CD4-positive, CD25-positive, alpha-beta regulatory T cell (primary cell): ENCODE results near the gene ASXL3. TPM values are rescaled to one million over a fixed set of nuclear protein-coding genes. Genes with fewer than 3 reads are reported as not detected.

Experiments
- ATAC-seq, 2 donors: fragments of 150-1000 bp; cut with Tn5 transposase; one replicate each; pipeline ENCODE4 v1.10.0; 2021; ENCODE audit warnings: low read depth in 2 of 2, moderate number of reproducible peaks in 2 of 2, moderate library complexity in 1 of 2
- DNase-seq, 3 donors: peaks; one replicate each; pipeline versions ENCODE4 v3.0.0 to v3.0.0-alpha.2; 2012 to 2022; ENCODE audit warnings: mixed read lengths in 1 of 3
- H3K27ac ChIP-seq: one replicate; pipeline ENCODE4 v1.7.0; 2013; ENCODE audit warnings: mild to moderate bottlenecking, low read length; ENCODE audit not compliant: insufficient read depth, poor library complexity, severe bottlenecking
- H3K27me3 ChIP-seq: one replicate; pipeline ENCODE4 v1.7.0; 2013; ENCODE audit warnings: low read length; ENCODE audit not compliant: control insufficient read depth, insufficient read depth
- H3K36me3 ChIP-seq: one replicate; pipeline ENCODE4 v1.7.0; 2013; ENCODE audit warnings: mild to moderate bottlenecking, low read length, moderate library complexity; ENCODE audit not compliant: control insufficient read depth, insufficient read depth
- H3K4me1 ChIP-seq: 2 replicates; pipeline ENCODE4 v1.7.0; 2013; ENCODE audit warnings: mild to moderate bottlenecking, low read length; ENCODE audit not compliant: insufficient read depth, control insufficient read depth, poor library complexity, severe bottlenecking
- H3K4me3 ChIP-seq: one replicate; pipeline ENCODE4 v1.7.0; 2013; ENCODE audit warnings: low read depth, mild to moderate bottlenecking, low read length, moderate library complexity
- H3K9me3 ChIP-seq, 2 experiments: 1 replicate in 1 of 2; 2 replicates in 1 of 2; pipeline ENCODE4 v1.7.0; 2013; ENCODE audit warnings: low read length in 2 of 2, mild to moderate bottlenecking in 1 of 2, moderate library complexity in 1 of 2; ENCODE audit not compliant: control insufficient read depth in 2 of 2
- H3K27ac Mint-ChIP-seq, 3 donors: one replicate each; pipeline ENCODE4 v1.8.0; 2020 to 2022; ENCODE audit warnings: mild to moderate bottlenecking in 3 of 3, mixed read lengths in 3 of 3, moderate library complexity in 2 of 3
- H3K27me3 Mint-ChIP-seq: one replicate; pipeline ENCODE4 v1.8.0; 2022; ENCODE audit warnings: mild to moderate bottlenecking, mixed read lengths
- H3K36me3 Mint-ChIP-seq: one replicate; pipeline ENCODE4 v1.8.0; 2020; ENCODE audit warnings: mixed read lengths
- H3K4me1 Mint-ChIP-seq, 4 donors: one replicate each; pipeline ENCODE4 v1.8.0; 2020 to 2022; ENCODE audit warnings: mixed read lengths in 4 of 4, mild to moderate bottlenecking in 1 of 4
- H3K4me3 Mint-ChIP-seq, 4 donors: one replicate each; pipeline ENCODE4 v1.8.0; 2020 to 2022; ENCODE audit warnings: mild to moderate bottlenecking in 4 of 4, mixed read lengths in 4 of 4, moderate library complexity in 3 of 4
- H3K9me3 Mint-ChIP-seq, 7 donors: one replicate each; pipeline ENCODE4 v1.8.0; 2020 to 2022; ENCODE audit warnings: mixed read lengths in 7 of 7, mild to moderate bottlenecking in 3 of 7, moderate library complexity in 2 of 7
- polyA plus RNA-seq, 4 donors: library from polyadenylated mRNA; unstranded; fragments of 300-500 nt; fragmentation: Illumina TruSeq; gene quantifications; one replicate each; pipeline ENCODE4 v1.2.3, GENCODE V29; 2021
- total RNA-seq: library from RNA; stranded (reverse); gene quantifications from one replicate; pipeline ENCODE4 v1.2.3, GENCODE V29; 2022

Gene ASXL3
- total and polyA plus RNA-seq, 5 donors from 2014 or later: not detected

DNA sequence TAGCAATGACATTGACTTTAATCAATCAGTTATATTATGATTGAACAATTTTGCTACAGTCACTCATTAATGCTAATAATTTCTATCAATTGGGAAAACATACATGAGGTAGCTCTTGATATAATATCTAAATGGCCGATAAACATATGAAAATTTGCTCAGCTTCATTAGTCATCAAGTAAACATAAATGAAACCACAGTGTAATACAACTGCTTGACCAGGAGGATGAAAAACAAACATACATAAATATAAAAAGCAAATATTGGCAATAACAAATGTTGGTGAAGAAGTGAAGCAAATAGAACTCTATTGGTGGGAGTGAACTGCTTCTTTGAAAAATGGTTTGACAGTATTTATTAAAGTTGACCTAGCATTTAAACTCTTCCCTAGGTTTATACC, 130.9 kb downstream of the ASXL3 start:
- H3K4me1 ChIP-seq: no peaks in the 10 kb centered on the region
- DNase-seq (no peak), ATAC-seq (no peak)
- H3K36me3 ChIP-seq: no peaks in the 10 kb centered on the region
- Mint-ChIP-seq H3K36me3 (no peaks in the 10 kb centered on the region), H3K4me3 (no peak overlapping the region), H3K4me1 (peaks cover 0 to 2% (median 0%) of the 10 kb centered on the region in 4 donors), H3K27me3 (no peaks in the 10 kb centered on the region), H3K9me3 (peaks cover 0 to 20% (median 3%) of the 10 kb centered on the region in 7 donors), H3K27ac (no peak overlapping the region)
- H3K27me3 ChIP-seq: no peaks in the 10 kb centered on the region
- peaks cover 0 to 2% of the 10 kb centered on the region in 2 experiments for H3K9me3 ChIP-seq
- H3K4me3 ChIP-seq: no peak overlapping the region
- no peak overlapping the region for H3K27ac ChIP-seq

GRCh38 chr18:33710269-33710668, 132.2 kb downstream of the ASXL3 start:
- no peaks in the 10 kb centered on the region for H3K27me3 ChIP-seq
- ATAC-seq (no peak), DNase-seq (no peak)
- peaks cover 0 to 2% of the 10 kb centered on the region in 2 experiments for H3K9me3 ChIP-seq
- H3K4me1 ChIP-seq: no peaks in the 10 kb centered on the region
- Mint-ChIP-seq H3K4me3 (no peak overlapping the region), H3K27ac (no peak overlapping the region), H3K27me3 (no peaks in the 10 kb centered on the region), H3K36me3 (no peaks in the 10 kb centered on the region), H3K4me1 (peaks cover 0 to 2% (median 0%) of the 10 kb centered on the region in 4 donors), H3K9me3 (peaks cover 3 to 26% (median 5%) of the 10 kb centered on the region in 7 donors)
- H3K36me3 ChIP-seq: no peaks in the 10 kb centered on the region
- no peak overlapping the region for H3K4me3 ChIP-seq
- H3K27ac ChIP-seq: no peak overlapping the region

GRCh38 chr18:33711514-33711913, 133.5 kb downstream of the ASXL3 start:
- peaks cover 2 to 26% (median 6%) of the 10 kb centered on the region in 7 donors for H3K9me3 Mint-ChIP-seq
- Histone ChIP-seq H3K4me3 (no peak overlapping the region), H3K27me3 (no peaks in the 10 kb centered on the region), H3K4me1 (no peaks in the 10 kb centered on the region), H3K36me3 (no peaks in the 10 kb centered on the region), H3K9me3 (peaks cover 0 to 2% of the 10 kb centered on the region in 2 experiments), H3K27ac (no peak overlapping the region)
- peaks cover 0 to 2% (median 0%) of the 10 kb centered on the region in 4 donors for H3K4me1 Mint-ChIP-seq
- no peak for ATAC-seq
- no peak overlapping the region for H3K4me3 Mint-ChIP-seq
- DNase-seq: no peak
- no peaks in the 10 kb centered on the region for H3K36me3 Mint-ChIP-seq
- no peaks in the 10 kb centered on the region for H3K27me3 Mint-ChIP-seq
- H3K27ac Mint-ChIP-seq: no peak overlapping the region

DNA sequence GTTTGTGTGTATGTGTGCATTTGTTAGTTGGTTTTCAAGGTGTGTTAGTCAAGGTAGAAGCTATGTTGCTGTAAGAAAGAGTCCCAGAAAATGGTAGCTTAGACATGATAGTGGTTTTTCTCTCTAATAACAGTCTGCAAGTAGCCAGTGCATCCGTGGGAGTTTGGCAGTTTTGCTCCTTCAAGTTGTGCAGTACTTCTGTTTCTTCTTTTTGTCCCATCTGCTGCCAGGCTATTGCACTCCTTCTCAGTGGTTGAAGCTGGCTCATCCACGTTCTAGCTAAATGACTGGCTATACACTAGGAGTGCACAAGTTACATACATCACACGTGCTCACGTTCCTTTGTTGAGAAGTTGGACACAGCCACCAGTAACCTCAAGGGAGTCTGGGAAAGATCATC, 134.7 kb downstream of the ASXL3 start:
- H3K4me1 ChIP-seq: no peaks in the 10 kb centered on the region
- H3K9me3 Mint-ChIP-seq: peaks cover 2 to 18% (median 10%) of the 10 kb centered on the region in 7 donors
- H3K36me3 ChIP-seq: no peaks in the 10 kb centered on the region
- H3K27ac ChIP-seq: no peak overlapping the region
- no peak overlapping the region for H3K4me3 ChIP-seq
- peaks cover 0 to 2% (median 0%) of the 10 kb centered on the region in 4 donors for H3K4me1 Mint-ChIP-seq
- no peaks in the 10 kb centered on the region for H3K27me3 Mint-ChIP-seq
- ATAC-seq (no peak), DNase-seq (no peak)
- H3K4me3 Mint-ChIP-seq: no peak overlapping the region
- H3K36me3 Mint-ChIP-seq: no peaks in the 10 kb centered on the region
- peaks cover 0 to 2% of the 10 kb centered on the region in 2 experiments for H3K9me3 ChIP-seq
- no peaks in the 10 kb centered on the region for H3K27me3 ChIP-seq
- no peak overlapping the region for H3K27ac Mint-ChIP-seq

DNA sequence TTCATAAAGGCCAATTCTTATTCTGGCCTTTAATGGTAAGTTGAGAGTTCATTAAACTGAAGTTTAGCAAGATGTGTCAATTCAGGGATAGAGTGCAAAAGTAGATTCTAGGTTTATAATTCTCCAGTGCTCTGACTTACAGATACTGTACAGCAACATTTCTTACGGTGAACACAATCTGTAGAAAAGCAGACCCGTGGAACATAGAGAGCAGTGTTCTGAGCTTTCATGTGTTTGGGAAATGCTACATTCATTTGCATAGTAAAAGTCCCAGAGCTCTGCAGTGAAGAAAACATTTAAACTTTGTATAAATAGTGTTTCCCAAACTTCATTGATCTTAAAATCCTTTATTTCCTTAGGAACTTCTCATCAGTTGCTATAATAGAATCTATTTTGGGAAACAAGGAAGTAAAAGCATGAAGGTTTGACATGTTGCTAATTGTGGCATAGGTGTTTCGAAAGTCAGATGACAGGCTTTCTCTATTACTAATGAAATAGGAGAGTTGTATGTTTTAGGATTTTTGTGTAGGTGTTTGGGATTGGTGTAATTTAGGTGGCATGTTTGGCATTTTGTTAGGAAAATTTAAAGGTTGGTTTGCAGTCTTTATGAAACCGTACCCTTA, 138.2 kb downstream of the ASXL3 start:
- Histone ChIP-seq H3K36me3 (no peaks in the 10 kb centered on the region), H3K4me3 (no peak overlapping the region), H3K9me3 (peaks cover 2 to 12% of the 10 kb centered on the region in 2 experiments), H3K27ac (no peak overlapping the region), H3K4me1 (no peaks in the 10 kb centered on the region), H3K27me3 (no peaks in the 10 kb centered on the region)
- Mint-ChIP-seq H3K36me3 (no peaks in the 10 kb centered on the region), H3K4me3 (no peak overlapping the region), H3K27me3 (no peaks in the 10 kb centered on the region), H3K4me1 (peaks cover 0 to 2% (median 0%) of the 10 kb centered on the region in 4 donors), H3K9me3 (peaks cover 6 to 23% (median 16%) of the 10 kb centered on the region in 7 donors), H3K27ac (no peak overlapping the region)
- ATAC-seq: no peak
- DNase-seq: no peak

DNA sequence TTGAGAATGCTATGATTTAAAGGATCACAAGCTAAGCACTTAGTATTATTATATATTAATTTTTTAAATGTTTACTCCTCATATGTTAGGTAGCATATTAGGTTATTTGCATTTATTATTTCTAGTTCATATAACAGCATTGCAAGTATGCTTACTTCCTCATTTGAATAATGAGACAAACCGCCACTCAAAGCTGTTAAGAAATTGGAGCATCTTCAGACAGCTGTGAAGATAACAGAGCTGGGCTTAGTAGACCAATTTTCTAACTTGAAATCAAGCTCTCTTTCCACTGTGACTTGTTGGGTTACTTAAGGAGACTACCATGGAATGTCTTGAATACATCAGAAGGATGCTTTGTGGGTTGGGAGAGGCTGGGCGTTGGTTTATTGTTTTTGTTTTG, 139.3 kb downstream of the ASXL3 start:
- H3K27ac ChIP-seq: no peak overlapping the region
- no peak for DNase-seq
- no peak overlapping the region for H3K4me3 ChIP-seq
- no peak overlapping the region for H3K27ac Mint-ChIP-seq
- ATAC-seq: no peak
- no peaks in the 10 kb centered on the region for H3K36me3 Mint-ChIP-seq
- H3K4me1 ChIP-seq: no peaks in the 10 kb centered on the region
- H3K9me3 Mint-ChIP-seq: peaks cover 7 to 23% (median 16%) of the 10 kb centered on the region in 7 donors
- no peak overlapping the region for H3K4me3 Mint-ChIP-seq
- no peaks in the 10 kb centered on the region for H3K36me3 ChIP-seq
- H3K4me1 Mint-ChIP-seq: peaks cover 0 to 2% (median 0%) of the 10 kb centered on the region in 4 donors
- H3K9me3 ChIP-seq: peaks cover 2 to 12% of the 10 kb centered on the region in 2 experiments
- no peaks in the 10 kb centered on the region for H3K27me3 ChIP-seq
- no peaks in the 10 kb centered on the region for H3K27me3 Mint-ChIP-seq

DNA sequence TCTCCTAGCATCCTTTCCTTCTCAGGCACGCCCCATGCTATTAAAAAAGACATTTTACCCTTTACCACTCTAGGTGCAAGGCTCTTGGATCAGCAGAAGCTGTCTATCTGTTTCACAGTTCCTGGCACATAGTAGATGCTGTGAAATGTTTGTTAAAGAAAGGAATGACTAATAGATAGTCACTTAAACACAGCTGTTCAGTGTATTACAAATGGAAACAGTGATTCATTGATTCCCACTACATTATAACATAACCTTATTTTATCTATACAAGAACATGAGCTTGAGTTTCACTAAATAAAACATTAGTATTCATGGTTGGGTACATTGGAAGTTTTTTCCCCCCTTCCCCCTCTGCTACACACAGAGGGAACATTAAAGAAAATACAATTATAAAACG, 142.1 kb downstream of the ASXL3 start:
- Mint-ChIP-seq H3K27ac (no peak overlapping the region), H3K4me1 (no peaks in the 10 kb centered on the region), H3K9me3 (peaks cover 3 to 17% (median 10%) of the 10 kb centered on the region in 7 donors), H3K36me3 (no peaks in the 10 kb centered on the region), H3K27me3 (no peaks in the 10 kb centered on the region), H3K4me3 (no peak overlapping the region)
- Histone ChIP-seq H3K36me3 (no peaks in the 10 kb centered on the region), H3K4me3 (no peak overlapping the region), H3K4me1 (no peaks in the 10 kb centered on the region), H3K9me3 (peaks cover 0 to 12% of the 10 kb centered on the region in 2 experiments), H3K27me3 (no peaks in the 10 kb centered on the region), H3K27ac (no peak overlapping the region)
- no peak for ATAC-seq
- no peak for DNase-seq

GRCh38 chr18:33729556-33729955, 151.5 kb downstream of the ASXL3 start:
- DNase-seq (no peak), ATAC-seq (no peak)
- no peaks in the 10 kb centered on the region for H3K27me3 Mint-ChIP-seq
- peaks cover 2 to 30% (median 8%) of the 10 kb centered on the region in 7 donors for H3K9me3 Mint-ChIP-seq
- Histone ChIP-seq H3K36me3 (no peaks in the 10 kb centered on the region), H3K4me1 (no peaks in the 10 kb centered on the region), H3K27me3 (no peaks in the 10 kb centered on the region), H3K9me3 (no peaks in the 10 kb centered on the region), H3K27ac (no peak overlapping the region), H3K4me3 (no peak overlapping the region)
- H3K4me3 Mint-ChIP-seq: no peak overlapping the region
- no peaks in the 10 kb centered on the region for H3K36me3 Mint-ChIP-seq
- no peaks in the 10 kb centered on the region for H3K4me1 Mint-ChIP-seq
- no peak overlapping the region for H3K27ac Mint-ChIP-seq
